GM18873 (cell line): ENCODE measurements around the gene PLCL2.

Source experiments
- ATAC-seq: cut with Tn5 transposase; IDR thresholded peaks from one replicate; pipeline ENCODE4 v1.9.1; 2021; ENCODE audit warnings: mild to moderate bottlenecking, moderate library complexity, moderate number of reproducible peaks; ENCODE audit not compliant: unreplicated experiment, low FRiP score

PLCL2 gene

DNA sequence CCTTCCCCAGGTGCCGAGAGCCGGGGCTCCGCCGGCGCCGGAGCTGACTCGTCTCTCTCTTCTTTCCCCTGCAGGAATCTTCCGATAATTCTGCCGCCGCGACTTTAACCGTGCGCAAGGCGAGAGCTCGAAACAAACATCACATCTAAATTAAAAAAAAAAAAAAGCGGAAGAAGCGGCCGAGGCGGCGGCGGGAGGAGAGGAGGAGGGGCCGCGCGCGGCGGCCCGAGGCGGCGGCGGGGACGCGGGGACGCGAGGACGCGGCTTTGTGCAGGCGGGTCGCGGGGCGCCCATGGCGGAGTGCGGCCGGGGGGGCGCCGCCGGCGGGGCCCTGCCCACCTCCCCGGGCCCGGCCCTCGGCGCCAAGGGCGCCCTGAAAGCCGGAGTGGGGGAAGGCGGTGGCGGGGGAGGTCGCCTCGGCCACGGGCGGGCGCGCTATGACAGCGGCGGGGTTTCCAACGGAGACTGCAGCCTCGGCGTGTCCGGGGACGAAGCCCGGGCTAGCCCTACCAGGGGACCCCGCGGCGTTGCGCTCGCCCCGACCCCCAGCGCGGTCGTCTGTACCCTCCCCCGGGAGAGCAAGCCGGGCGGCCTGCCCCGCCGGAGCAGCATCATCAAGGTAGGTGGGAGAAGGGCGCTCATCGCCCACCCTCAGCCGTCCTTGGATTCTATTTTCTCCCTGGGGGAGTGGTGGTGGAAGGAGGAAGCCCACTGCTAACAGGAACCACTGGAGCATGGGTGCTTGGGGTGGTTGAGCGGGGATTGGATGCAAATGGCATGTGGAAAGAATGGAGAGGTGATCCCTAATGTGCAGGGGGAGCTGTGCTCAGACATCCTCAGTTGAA is at the start of gene PLCL2:
Gene PLCL2 (plus strand): TSS at position 208 of the 845 bp plus-strand sequence. CDS start 85 bp downstream, at position 293.
- ATAC-seq, result no peak

DNA sequence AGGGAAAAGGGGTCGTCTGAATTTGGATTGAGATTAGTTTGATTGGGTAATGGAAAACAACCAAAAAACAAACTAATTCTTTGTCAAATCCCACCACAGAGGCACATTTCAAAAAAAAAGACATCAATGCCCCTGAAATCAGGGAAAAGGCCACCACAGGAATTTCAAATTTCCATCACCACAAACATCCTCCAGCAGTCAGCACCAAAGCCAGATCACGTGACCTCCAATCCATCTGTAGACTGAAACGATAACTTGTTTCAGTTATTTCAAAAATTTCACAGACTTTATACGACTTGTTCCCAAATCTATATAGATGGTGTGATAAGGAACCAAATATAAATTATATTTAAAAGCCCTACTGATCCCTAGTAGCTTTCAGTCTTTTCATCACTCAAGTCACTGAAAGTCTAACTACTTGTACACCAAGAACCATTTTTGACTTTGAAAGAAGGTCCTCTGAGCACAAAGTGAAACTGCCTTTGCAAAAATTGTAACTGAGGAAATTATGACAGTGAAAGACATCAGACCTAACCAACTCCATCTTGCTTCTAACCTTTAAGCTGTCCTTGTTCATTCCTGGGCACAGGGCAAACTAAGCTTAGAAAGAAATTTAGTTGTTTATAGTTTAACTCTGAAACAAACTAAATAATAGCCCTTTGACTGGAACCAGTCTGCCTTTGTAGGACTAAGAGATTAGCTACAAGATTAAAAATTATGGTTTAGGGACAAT is 48.1 kb upstream of the PLCL2 start:
- no peak for ATAC-seq

DNA sequence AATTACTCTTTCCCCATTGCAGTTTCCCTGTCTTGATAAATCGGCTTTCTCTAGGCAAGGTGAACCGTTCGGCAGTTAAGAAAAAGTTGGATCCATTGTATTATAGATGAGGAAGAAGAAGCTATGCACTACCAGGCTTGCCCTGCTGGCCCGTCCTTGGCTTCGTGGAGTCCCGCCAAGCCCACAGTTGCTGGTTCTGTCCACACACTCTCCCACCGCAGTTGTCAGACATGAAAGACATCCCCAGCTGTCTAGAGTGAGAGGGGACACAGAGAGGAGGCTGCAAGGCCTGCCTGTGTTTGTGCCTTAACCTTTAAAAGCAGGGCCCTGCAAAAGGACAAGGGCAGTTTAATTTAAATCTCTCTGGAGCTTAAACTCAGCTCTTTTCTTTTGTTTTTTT is 47.2 kb upstream of the PLCL2 start:
- ATAC-seq, result no peak

DNA sequence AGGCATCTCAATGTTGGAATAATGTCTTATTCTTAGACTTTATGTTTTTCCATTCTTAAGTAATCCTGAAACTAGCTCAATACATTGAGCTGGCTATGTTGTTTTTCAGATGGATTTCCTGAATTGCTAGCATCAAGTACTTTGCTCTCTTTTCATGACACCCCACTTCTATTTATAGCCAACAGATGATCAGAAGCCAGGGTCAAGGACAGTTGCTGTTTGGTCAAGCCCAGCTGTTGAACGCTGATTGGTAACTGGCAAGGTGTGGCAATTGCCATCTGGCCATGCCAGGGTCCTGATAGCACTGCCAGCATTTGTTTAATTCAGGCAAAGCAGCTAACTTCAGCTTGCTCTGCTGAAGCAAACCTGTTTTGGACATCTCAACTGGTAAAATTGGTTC is 46.2 kb upstream of the PLCL2 start:
- ATAC-seq, result no peak

DNA sequence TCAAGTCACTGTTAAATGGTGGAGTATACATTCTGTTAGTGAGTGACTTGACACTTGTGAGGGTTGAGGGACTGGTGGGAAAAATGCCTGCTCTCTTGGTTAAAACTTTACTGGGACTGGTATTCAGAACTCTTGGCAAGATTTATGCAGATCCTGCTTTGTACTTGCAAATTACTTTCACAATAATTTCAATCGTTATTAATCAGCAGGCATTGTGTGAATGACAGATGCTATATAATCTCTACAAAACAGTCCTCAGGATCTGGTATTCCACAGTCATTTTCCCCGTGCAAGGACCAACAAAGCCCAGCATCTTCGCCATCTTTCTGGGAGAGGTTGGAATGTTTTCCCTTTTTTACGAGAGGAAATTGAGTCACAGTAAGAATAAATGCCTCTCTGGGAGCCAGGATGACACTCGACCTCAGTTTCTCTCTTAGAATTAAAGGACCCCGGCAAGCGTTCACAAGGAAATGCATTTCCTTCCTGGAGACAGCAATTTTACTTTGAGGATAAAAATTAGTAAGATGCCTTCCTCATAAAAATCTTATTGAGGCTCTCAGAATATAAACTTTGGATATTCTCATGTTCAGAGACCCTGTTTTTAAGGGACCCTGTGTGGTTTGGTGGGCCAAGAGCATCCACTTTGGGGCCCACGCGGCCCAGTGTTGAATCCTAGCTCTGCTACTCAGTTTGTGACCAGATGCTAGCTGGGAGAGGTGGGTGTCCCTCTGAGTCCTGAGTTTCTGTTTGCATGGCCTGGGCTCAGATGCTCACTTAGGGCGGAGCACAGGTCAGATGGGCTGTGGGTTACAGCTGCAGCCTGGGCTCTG is 45.3 kb upstream of the PLCL2 start:
- no peak for ATAC-seq

DNA sequence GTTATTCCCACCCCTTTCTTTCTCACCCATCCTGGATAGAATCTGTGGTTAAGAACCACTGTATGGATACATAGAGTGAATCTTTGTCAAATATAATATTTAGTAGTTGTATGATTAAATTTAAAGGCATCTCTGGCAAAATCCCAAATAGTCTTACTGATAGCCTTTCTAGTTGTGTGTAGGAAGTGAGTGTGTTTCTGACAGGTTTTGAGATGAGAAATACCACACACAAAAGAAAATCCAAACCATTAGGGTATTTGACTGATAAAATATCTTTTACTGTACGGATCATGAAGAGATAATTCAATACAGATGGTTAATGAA is 44.7 kb upstream of the PLCL2 start:
- ATAC-seq, result no peak

DNA sequence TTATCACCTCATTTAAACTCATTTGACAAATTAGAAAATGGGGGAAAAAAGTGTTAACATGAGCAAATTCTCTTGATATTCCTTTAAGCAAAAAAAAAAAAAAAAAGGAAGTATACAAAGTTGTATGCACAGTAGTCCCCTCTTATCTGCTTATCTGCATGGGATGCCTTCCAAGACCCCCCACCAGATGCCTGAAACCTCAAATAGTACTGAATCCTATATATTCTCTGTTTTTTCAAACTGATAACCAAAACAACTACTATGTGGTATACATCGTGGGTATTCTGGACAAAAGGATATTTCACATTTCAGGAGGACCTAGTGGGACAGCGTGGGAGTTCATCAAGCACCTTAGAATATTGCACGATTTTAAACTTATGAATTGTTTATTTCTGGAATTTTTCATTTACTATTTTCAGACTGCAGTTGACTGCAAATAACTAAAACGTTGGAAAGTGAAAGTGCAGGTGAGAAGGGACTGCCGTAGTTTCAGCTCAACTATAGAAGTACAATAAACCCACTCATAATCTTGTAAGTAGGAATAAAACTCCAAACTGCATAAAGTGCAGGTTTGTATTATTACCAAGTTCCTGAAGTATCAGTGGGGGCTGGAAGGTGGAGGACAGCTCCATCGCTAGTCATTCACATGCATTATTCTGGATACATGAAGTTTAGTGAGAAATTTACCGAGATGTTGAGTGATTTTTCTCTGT is 43.6 kb upstream of the PLCL2 start:
- ATAC-seq, result no peak

DNA sequence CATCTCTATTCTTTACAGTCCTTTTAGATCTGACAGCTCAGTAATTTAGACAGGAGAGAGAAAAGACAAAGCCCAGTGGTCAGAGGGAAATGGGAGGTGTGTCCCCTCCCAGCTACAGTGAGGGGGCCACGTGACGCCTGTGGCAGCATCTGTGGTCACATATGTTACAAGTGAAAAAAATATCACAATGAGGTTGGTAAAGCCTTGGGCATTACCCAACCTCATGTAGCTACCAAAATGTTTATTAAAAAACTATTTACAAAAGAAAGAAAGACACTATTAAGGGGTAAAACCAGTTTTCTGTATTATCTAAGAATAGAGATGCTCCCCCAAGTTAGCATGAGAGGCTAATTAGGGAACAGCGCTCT is 42.9 kb upstream of the PLCL2 start:
- peak; percentile 69 for ATAC-seq

DNA sequence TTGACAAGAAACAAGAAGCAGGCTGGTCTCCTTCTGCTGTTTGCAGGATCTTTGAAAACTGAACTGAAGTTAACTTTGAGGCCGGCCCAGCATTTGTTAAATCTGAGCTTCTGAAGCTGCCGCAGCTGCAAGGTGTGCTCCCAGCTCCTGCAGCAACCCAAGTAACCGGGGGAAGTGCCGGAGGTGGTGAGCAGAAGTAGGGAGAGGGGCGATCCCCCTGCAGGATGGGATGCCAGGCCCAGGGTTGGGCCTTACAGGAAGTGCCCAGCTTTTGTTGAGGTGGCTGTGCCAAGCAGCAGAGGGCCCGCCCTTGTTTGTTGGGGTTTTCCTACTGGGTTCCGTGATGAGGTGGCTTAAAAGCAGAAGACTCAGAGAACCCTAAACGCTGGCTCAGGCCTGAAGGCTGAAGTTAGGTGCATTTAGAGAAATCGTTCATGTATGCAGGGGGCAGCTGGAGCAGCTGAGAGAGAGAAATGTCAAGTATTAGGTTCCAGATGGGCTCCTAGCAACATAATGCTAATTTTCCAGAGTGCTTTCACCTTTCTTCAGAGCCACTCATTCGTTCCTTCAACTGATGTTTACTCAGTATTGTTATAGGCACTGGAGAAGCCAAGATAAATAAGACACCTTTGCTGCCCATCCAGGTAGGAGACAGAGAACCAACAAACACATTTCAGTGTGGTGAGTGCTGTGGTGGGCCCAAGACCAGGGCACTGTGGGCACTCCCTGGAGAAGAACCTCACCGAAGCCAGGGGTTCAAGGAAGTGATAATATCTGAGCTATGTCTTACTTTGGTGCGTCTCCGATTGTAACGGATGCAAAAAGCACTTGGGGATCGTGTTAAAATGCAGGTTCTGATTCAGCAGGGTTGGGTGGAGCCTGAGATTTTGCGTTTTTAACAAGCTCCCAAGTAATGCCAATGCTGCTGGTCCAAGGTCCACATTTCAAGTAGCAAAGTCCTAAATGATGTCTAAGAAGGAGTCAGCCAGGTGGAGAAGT is 42.2 kb upstream of the PLCL2 start:
- ATAC-seq, result peak; percentile 81

DNA sequence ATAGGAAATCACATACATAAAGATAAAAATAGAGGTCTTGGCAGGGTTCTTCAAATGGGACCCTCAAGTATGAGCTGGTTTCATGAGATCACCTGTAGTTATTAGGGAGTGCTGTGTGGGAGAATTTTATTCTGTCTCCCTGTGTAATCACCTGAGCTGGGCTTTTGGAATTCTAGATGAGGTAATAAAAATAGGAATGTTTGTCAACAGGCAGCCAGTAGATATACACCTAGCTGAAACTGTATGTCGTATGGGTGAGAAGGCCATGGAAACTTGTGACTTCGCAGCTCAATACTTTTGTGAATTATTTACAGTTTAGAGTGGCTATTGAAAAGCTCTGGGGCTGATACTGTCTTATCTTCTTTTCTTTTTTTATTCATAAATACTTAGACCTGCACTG is 40.5 kb upstream of the PLCL2 start:
- ATAC-seq, result no peak

DNA sequence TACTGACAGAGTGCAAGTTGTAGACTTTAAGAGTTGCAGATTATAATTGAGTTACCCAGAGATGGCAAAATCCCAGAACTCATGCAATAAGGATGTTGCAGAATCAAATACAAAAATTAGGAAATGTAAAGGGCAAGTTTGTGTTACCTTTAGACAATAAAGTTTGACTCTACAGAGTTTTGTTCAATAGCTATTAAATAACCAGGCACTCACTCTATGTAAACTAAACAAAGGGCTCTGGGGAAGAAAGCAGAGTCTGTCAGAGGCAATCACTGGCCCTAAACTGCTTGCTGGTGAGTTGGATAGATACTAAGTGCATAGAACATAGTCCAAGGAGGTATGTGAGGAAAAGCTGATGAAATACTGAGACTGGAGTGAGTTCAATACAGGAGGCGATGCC is 40.0 kb upstream of the PLCL2 start:
- ATAC-seq, result no peak

DNA sequence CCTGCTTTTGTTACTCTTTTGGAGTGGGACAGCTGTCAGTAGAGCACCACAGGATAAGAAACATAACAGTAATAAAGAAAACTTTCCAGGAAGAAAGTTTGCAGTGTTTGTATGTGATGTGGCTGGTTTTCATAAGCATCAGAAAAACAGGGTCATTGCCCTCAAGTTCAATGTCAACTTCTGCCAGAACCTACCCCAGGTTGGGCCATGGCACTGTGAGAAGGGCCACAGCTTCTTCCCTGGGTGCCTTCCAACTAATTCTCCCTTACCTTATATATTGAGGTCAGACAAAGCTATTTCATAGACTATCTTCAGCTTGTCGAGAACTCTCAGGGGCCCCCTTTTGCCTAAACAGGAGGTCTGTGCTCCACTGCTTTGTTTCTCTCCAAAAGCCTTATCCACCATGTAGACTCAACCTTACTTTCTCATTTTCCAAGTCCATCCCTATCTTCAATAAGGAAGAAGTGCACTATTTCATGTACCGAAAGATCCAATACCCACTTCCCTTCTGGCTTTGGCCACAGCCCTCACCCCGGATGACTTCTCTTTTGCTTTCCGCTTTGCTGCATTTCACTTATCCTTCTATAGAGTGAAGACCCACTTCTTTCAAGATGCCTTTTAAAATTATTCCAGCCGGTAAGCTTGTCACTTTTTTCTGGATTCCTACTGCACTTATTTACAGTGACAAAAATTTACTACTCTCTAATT is 38.2 kb upstream of the PLCL2 start:
- no peak for ATAC-seq

DNA sequence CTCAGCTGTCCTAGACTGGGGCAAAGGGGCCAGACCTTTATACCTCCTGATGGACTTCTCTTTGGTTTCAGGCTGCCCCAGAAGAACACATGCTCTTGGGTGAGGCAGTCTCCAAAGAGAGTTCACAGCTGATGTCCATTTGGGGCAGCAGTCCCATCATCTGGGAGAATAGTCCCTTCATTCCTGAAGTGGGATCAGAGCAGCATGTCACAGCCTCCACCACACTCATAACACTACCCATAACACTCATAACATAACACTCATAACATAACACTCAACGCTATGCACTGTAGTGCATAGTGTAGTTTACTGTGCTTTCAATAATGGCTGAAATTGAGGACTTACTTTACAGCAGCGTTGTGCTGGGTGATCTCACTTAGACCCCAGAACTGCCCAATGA is 36.7 kb upstream of the PLCL2 start:
- ATAC-seq, result peak; percentile 69

DNA sequence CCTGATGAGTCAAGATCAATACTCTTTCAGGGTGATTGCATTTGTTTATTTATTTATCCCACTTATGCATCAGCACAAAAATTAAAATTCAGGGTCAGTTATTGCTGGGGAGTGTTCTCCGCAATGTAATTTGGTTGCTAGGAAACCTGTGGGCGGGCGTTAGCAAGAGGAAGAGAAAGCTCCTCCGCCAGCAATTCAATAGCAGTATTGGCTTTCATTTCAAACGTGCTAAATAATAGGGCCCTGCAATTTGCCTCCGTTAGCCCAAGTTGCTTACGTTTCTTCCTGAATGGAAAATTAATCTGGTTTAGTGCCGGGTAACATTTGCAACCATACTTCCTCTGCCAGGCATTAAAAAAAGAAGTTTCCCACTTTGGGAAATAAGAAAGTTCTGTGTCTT is 35.5 kb upstream of the PLCL2 start:
- no peak for ATAC-seq

DNA sequence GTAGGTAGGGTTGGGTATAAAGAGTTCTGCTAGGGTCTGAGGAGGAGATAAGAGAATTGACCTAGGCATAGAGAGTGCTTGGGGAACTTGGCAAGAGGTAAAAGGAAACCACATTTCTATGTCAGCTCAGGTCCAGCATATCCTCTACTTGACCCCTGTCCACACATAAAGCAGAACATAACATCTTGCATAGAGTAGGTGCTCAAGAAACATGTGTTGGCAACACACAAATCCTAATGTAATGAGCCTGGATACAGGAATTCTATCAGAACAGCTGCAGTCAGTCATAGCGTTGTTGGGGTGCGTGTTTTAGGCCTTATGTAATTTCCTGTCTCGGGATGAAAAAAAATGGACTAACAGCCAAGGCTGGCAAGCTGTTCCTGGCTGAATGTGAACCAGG is 35.0 kb upstream of the PLCL2 start:
- ATAC-seq, result no peak

DNA sequence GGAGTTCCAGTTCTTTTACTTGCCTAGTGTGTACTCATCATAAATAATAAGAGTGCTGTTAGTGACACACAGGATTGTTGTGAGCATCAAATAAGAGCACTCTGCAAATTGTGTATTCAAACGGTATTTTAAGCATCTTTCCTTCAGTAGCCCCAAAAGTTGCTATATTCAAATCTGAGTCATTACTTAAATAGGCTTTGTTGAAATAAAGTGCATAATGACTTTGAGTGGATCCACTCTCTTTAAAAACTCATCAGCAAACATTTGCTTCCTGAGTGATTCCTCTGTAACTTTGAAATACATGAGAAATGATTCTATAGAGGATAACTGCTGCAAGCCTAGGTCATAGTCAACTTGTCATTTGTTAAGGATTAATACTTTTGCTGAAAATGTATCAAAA is 29.3 kb upstream of the PLCL2 start:
- no peak for ATAC-seq

DNA sequence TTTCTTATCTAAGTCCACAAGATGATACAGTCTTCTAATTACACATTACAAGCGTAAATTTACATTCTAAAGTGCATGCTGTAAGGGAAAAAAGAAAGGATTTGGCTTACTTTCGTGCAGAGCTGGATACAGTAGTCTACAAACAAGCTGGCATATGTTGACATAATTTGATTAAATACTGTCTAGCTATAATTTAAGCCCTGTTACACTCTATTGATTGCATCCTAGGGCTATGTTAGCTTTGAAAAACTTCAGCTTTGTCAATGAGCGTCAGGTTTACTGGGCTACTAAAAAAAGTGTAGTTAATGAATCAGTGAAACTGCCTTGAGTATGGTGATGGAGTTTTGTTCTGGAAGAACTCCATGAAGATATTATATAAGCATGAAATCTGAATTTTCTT is 24.5 kb upstream of the PLCL2 start:
- no peak for ATAC-seq

DNA sequence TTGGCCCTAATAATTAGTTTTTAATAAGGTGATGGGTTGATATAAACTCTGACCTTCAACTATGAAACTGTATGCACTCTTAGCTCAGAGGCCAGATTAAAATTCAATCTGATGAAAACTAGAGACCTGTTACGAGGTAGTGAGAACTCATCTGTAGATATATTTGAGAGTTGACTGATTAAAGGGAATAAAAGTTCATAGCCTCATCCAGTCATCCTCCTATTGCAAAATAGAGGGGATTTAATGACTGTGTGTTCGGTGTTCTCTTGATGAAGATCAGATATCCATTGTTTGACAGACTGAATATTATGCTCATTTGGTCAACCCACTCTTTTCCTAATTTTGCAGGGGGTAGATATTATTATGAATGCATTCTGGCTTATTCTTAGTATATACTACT is 23.3 kb upstream of the PLCL2 start:
- no peak for ATAC-seq
